ENCODE measurements around the gene GSK3A.

GSK3A gene

DNA sequence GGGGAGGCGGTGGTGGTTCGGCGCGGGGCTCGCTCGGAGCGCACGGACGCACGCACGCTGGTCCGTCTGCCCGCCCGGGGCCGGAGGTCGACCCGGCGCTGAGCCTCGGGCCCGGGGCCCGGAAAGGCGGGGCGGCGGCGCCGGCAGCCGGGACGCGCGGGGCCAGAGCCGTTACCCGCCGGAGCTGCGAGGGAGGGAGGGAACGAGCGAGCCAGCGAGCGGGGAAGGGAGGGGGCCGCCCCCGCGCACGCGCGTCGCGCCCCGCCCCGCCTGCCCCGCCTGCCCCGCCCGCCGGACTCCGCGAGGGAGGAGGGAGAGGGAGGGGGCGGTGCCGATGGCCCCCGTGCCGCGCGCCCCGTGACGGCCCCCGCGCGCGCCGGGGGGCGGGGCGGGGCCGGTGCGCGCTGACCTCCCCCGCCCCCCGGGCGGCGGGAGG lies 41.7 kb upstream of the GSK3A start:
- Histone ChIP-seq H3K36me3 (replicated peaks; ENCODE audit: insufficient read depth, low read length) (no peaks in the 10 kb centered on the region), H2AFZ (ENCODE audit: low read length) (no peak overlapping the region), H3K9me3 (replicated peaks; ENCODE audit: insufficient read depth, low read length) (no peaks in the 10 kb centered on the region), H3K4me3 (ENCODE audit: low read length) (no peak overlapping the region), H4K20me1 (ENCODE audit: insufficient read depth, low read length) (no peaks in the 10 kb centered on the region), H3K9ac (ENCODE audit: low read length) (no peak overlapping the region), H3K27me3 (replicated peaks; ENCODE audit: insufficient read depth, low read length) (no peaks in the 10 kb centered on the region), H3K79me2 (ENCODE audit: low read length) (peaks cover 19% of the 10 kb centered on the region), H3K4me1 (ENCODE audit: low read length) (peaks cover 17% of the 10 kb centered on the region), H3K4me2 (ENCODE audit: low read depth, low read length) (no peak overlapping the region), H3F3A (ENCODE audit: insufficient read depth, low read length) (peaks cover 9% of the 10 kb centered on the region; the same call in 1 of the 2 replicates), H3K9me2 (replicated peaks; ENCODE audit: insufficient read depth, low read length) (no peaks in the 10 kb centered on the region), H3K27ac (ENCODE audit: low read length) (no peak overlapping the region)
- TF ChIP-seq EZH2 (optimal IDR thresholded peaks at IDR 0.05; ENCODE audit: low read depth, low read length) (no peak), EZH2phosphoT487 (IDR thresholded peaks at IDR 0.05; ENCODE audit: low read length) (no peak)
- TF ChIP-seq, protein P1, sequence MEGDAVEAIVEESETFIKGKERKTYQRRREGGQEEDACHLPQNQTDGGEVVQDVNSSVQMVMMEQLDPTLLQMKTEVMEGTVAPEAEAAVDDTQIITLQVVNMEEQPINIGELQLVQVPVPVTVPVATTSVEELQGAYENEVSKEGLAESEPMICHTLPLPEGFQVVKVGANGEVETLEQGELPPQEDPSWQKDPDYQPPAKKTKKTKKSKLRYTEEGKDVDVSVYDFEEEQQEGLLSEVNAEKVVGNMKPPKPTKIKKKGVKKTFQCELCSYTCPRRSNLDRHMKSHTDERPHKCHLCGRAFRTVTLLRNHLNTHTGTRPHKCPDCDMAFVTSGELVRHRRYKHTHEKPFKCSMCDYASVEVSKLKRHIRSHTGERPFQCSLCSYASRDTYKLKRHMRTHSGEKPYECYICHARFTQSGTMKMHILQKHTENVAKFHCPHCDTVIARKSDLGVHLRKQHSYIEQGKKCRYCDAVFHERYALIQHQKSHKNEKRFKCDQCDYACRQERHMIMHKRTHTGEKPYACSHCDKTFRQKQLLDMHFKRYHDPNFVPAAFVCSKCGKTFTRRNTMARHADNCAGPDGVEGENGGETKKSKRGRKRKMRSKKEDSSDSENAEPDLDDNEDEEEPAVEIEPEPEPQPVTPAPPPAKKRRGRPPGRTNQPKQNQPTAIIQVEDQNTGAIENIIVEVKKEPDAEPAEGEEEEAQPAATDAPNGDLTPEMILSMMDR (IDR thresholded peaks at IDR 0.05; ENCODE audit: low read length): no peak
- DNase-seq: peak; percentile 84

DNA sequence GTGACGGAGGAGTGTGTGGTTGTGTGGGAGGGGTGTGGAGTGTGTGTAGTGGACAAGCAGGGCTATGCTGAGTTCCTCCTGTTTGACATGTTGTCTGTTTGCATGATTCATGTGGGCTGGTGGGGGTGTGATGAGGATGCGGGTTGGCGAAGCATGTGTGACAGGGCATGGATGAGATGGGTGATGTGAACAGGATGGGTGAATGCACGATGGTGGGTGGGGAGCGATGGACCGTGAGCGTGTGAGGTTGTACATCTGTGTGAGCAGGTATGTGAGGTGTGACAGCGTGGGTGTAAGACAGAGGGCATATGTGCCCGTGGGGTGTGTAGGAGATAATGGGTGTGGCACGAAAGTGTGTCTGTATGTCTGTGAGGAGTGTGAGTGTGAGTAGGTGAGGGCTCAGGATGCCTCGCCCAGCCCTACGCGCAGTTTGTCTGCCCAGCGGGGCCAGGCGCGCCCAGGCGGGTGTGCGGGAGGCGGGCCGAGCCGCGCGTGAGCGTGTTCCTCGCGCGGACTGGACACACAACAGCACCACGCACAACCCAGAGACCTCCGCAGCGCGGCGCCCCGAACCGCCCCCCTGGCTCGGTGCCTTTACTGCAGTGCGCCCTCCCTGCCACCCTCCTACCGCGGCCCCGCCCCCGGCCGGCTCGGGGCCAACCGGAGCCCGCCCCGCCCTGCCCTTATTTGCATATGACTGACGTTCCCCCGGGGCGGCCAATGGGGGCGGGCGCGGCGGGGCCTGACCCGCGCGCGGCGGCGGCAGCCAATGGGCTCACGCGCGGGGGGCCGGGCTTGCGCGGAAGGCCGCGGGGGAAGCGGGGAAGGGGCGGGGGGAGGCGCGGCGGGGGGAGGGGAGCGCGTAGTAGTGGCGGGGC lies 41.0 kb upstream of the GSK3A start:
- no peaks in the 10 kb centered on the region for H4K20me1 ChIP-seq (ENCODE audit: insufficient read depth, low read length)
- H3K27me3 ChIP-seq (replicated peaks; ENCODE audit: insufficient read depth, low read length): no peaks in the 10 kb centered on the region
- H3K4me3 ChIP-seq (ENCODE audit: low read length): peak overlapping the region; percentile 77
- H3K9me3 ChIP-seq (replicated peaks; ENCODE audit: insufficient read depth, low read length): no peaks in the 10 kb centered on the region
- peak; percentile 95 for DNase-seq
- peak overlapping the region; percentile 61 for H2AFZ ChIP-seq (ENCODE audit: low read length)
- H3F3A ChIP-seq (ENCODE audit: insufficient read depth, low read length): peaks cover 9% of the 10 kb centered on the region; the same call in 1 of the 2 replicates
- H3K79me2 ChIP-seq (ENCODE audit: low read length): peaks cover 19% of the 10 kb centered on the region
- H3K9ac ChIP-seq (ENCODE audit: low read length): peak overlapping the region; percentile 66
- peak overlapping the region; percentile 40; the same call in 1 of the 2 replicates for H3K27ac ChIP-seq (ENCODE audit: low read length)
- H3K36me3 ChIP-seq (replicated peaks; ENCODE audit: insufficient read depth, low read length): no peaks in the 10 kb centered on the region
- peak overlapping the region; percentile 87 for H3K4me2 ChIP-seq (ENCODE audit: low read depth, low read length)
- TF ChIP-seq, protein P1 (IDR thresholded peaks at IDR 0.05; ENCODE audit: low read length): no peak
- H3K4me1 ChIP-seq (ENCODE audit: low read length): peaks cover 21% of the 10 kb centered on the region
- no peaks in the 10 kb centered on the region for H3K9me2 ChIP-seq (replicated peaks; ENCODE audit: insufficient read depth, low read length)

GRCh38 chr19:42282819-42283187 lies 40.4 kb upstream of the GSK3A start:
- no peak for DNase-seq
- peak overlapping the region; percentile 87 for H3K4me2 ChIP-seq (ENCODE audit: low read depth, low read length)
- peaks cover 19% of the 10 kb centered on the region for H3K79me2 ChIP-seq (ENCODE audit: low read length)
- H4K20me1 ChIP-seq (ENCODE audit: insufficient read depth, low read length): no peaks in the 10 kb centered on the region
- peak overlapping the region; percentile 77 for H3K4me3 ChIP-seq (ENCODE audit: low read length)
- H2AFZ ChIP-seq (ENCODE audit: low read length): no peak overlapping the region; the same call in 1 of the 2 replicates
- no peaks in the 10 kb centered on the region for H3K36me3 ChIP-seq (replicated peaks; ENCODE audit: insufficient read depth, low read length)
- TF ChIP-seq, protein P1 (IDR thresholded peaks at IDR 0.05; ENCODE audit: low read length): no peak
- TF ChIP-seq EZH2 (optimal IDR thresholded peaks at IDR 0.05; ENCODE audit: low read depth, low read length): no peak
- no peak for TF ChIP-seq EZH2phosphoT487 (IDR thresholded peaks at IDR 0.05; ENCODE audit: low read length)
- H3K9me2 ChIP-seq (replicated peaks; ENCODE audit: insufficient read depth, low read length): no peaks in the 10 kb centered on the region
- H3K27me3 ChIP-seq (replicated peaks; ENCODE audit: insufficient read depth, low read length): no peaks in the 10 kb centered on the region
- peak overlapping the region; percentile 66; the same call in 1 of the 2 replicates for H3K9ac ChIP-seq (ENCODE audit: low read length)
- peaks cover 9% of the 10 kb centered on the region; the same call in 1 of the 2 replicates for H3F3A ChIP-seq (ENCODE audit: insufficient read depth, low read length)
- H3K4me1 ChIP-seq (ENCODE audit: low read length): peaks cover 21% of the 10 kb centered on the region
- no peak overlapping the region for H3K27ac ChIP-seq (ENCODE audit: low read length)
- H3K9me3 ChIP-seq (replicated peaks; ENCODE audit: insufficient read depth, low read length): no peaks in the 10 kb centered on the region

Measured in MM.1S (cell line).